Gastrocnemius medialis (tissue), 4 donors: Measurements from ENCODE around the gene IFT122.

Experiments
- POLR2A ChIP-seq, 2 donors: fragments of 450-650 bp; IDR thresholded peaks; one replicate each; pipeline ENCODE4 v1.6.1; 2017; ENCODE audit warnings: antibody characterized with exemption in 2 of 2, mild to moderate bottlenecking in 2 of 2, moderate library complexity in 2 of 2
- TF ChIP-seq, protein P1 (sequence below), 5 experiments: fragments of 450-650 bp in 3 of 5; fragments of 200-600 bp in 2 of 5; sonication (generic) in 2 of 5; IDR thresholded peaks in 4 of 5; conservative IDR thresholded peaks in 1 of 5; 1 replicate in 4 of 5; 2 replicates in 1 of 5; pipeline ENCODE4 v1.5.1; 2016 to 2019; ENCODE audit warnings: antibody characterized with exemption in 5 of 5, mild to moderate bottlenecking in 3 of 5, moderate library complexity in 3 of 5

DNA sequence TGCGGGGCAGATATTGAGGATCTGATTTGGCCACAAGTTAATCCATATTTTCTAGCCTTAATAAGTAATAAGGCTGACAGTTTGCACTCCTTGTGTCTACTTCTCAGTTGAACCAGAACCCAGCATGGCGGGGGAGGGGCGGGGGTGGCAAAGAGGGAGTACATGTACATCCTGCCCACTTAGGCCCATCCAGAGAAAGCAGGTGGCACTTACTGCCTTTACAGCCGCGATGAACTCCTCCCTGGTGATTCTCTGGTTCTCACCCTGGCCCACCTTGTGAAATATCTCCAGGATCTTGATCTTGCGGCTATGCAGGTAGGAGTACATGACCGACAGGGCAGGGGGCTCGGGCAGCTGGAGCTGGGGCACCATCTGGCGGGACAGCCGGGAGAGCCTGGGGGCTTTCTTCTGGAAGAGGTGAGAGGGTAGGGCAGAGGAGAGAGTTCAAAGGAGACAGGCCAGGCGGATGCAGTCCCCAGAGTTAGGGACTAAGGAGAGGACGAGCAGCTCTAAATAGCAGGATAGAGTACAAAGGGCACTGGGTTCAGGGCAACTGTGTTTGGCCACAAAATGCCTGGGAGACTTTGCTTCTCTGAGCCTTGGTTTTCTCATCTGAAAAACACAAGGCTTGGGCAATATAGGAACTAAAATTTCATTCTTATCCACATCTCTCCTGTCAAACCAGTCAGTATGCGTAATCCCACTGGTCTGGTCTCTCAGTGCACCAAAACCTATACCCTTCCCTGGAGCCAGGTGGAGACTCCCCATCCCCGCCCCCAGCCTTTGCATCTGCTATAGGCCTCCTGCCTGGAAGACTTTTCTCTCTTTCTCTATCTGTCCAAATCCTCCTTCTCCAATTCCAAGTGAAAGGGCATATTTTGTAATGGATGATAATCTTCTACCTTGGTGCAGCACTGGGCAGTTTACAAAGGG is 21.7 kb upstream of the IFT122 start:
- TF ChIP-seq, protein P1, sequence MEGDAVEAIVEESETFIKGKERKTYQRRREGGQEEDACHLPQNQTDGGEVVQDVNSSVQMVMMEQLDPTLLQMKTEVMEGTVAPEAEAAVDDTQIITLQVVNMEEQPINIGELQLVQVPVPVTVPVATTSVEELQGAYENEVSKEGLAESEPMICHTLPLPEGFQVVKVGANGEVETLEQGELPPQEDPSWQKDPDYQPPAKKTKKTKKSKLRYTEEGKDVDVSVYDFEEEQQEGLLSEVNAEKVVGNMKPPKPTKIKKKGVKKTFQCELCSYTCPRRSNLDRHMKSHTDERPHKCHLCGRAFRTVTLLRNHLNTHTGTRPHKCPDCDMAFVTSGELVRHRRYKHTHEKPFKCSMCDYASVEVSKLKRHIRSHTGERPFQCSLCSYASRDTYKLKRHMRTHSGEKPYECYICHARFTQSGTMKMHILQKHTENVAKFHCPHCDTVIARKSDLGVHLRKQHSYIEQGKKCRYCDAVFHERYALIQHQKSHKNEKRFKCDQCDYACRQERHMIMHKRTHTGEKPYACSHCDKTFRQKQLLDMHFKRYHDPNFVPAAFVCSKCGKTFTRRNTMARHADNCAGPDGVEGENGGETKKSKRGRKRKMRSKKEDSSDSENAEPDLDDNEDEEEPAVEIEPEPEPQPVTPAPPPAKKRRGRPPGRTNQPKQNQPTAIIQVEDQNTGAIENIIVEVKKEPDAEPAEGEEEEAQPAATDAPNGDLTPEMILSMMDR (IDR thresholded peaks at IDR 0.05 in 4 of 5, conservative IDR thresholded peaks at IDR 0.05 in 1 of 5): no peak
- no peak for TF ChIP-seq POLR2A (IDR thresholded peaks at IDR 0.05)
